WTC11 (cell line): Measurements from ENCODE around the gene IQGAP2. TPM values are rescaled to one million over a fixed set of nuclear protein-coding genes. Genes with fewer than 3 reads are reported as not detected.
A peak's percentile ranks its signal among the peaks of the same experiment; 100 is the strongest.

Experiments used
- ATAC-seq: fragments of 200-7000 bp; cut with Tn5 transposase; 2 replicates; pipeline ENCODE4 v1.10.0; 2021; ENCODE audit warnings: mild to moderate bottlenecking, moderate library complexity
- CTCF ChIA-PET: fragments of 300-600 bp; sonication (Branson Sonifier 250); formaldehyde crosslinking; loops from one replicate; lab custom pipeline; 2021; ENCODE audit warnings: antibody characterized with exemption; lab: Charles Lee
- POLR2A ChIA-PET: fragments of 350-600 bp; sonication (Branson Sonifier 250); formaldehyde crosslinking; loops from one replicate; lab custom pipeline; 2021; ENCODE audit warnings: antibody characterized with exemption; lab: Charles Lee
- DNase-seq: peaks from one replicate; pipeline ENCODE4 v3.0.0; 2021; ENCODE audit warnings: low spot score
- H3K27ac Mint-ChIP-seq: 2 replicates; pipeline ENCODE4 v1.8.0; 2021; ENCODE audit warnings: mixed read lengths
- H3K27me3 Mint-ChIP-seq: 2 replicates; pipeline ENCODE4 v1.8.0; 2021; ENCODE audit warnings: low read depth, mild to moderate bottlenecking, moderate library complexity, mixed read lengths
- H3K36me3 Mint-ChIP-seq: 2 replicates; pipeline ENCODE4 v1.8.0; 2021; ENCODE audit warnings: mixed read lengths
- H3K4me1 Mint-ChIP-seq: 2 replicates; pipeline ENCODE4 v1.8.0; 2022; ENCODE audit warnings: mixed read lengths
- H3K4me3 Mint-ChIP-seq: 2 replicates; pipeline ENCODE4 v1.8.0; 2021; ENCODE audit warnings: mild to moderate bottlenecking, moderate library complexity, mixed read lengths
- H3K9me3 Mint-ChIP-seq: 2 replicates; pipeline ENCODE4 v1.8.0; 2021; ENCODE audit warnings: mixed read lengths
- ARID4B ChIP-seq: sonication (generic); formaldehyde crosslinking; IDR thresholded peaks from 2 replicates; pipeline ENCODE4 v1.8.0; 2023; ENCODE audit warnings: missing genetic modification reagents, mild to moderate bottlenecking, borderline replicate concordance
- ATF1 ChIP-seq: sonication (generic); formaldehyde crosslinking; IDR thresholded peaks from 2 replicates; pipeline ENCODE4 v1.8.1; 2023; ENCODE audit warnings: mild to moderate bottlenecking, moderate library complexity, missing genetic modification reagents
- CBFB ChIP-seq: sonication (generic); formaldehyde crosslinking; IDR thresholded peaks from 2 replicates; pipeline ENCODE4 v1.8.1; 2022; ENCODE audit warnings: mild to moderate bottlenecking, low read depth, missing genetic modification reagents
- ESRRA ChIP-seq: sonication (generic); formaldehyde crosslinking; IDR thresholded peaks from 2 replicates; pipeline ENCODE4 v1.8.1; 2022; ENCODE audit warnings: mild to moderate bottlenecking, missing genetic modification reagents, borderline replicate concordance
- GTF2I ChIP-seq: fragments of 250-450 bp; sonication (Bioruptor Pico); conservative IDR thresholded peaks from 2 replicates; pipeline ENCODE4 v1.4.0; 2021; ENCODE audit warnings: mild to moderate bottlenecking
- JUN ChIP-seq: sonication (generic); formaldehyde crosslinking; IDR thresholded peaks from 2 replicates; pipeline ENCODE4 v1.8.0; 2023; ENCODE audit warnings: mild to moderate bottlenecking, missing genetic modification reagents
- MYBL2 ChIP-seq: sonication (generic); formaldehyde crosslinking; IDR thresholded peaks from 2 replicates; pipeline ENCODE4 v1.8.1; 2023; ENCODE audit warnings: mild to moderate bottlenecking, moderate library complexity, missing genetic modification reagents
- NFE2L1 ChIP-seq: sonication (generic); formaldehyde crosslinking; IDR thresholded peaks from 2 replicates; pipeline ENCODE4 v1.8.1; 2023; ENCODE audit warnings: missing genetic modification reagents
- SP1 ChIP-seq: sonication (generic); formaldehyde crosslinking; conservative IDR thresholded peaks from 2 replicates; pipeline ENCODE4 v1.8.1; 2022; ENCODE audit warnings: missing genetic modification reagents
- ZBTB21 ChIP-seq: sonication (generic); formaldehyde crosslinking; IDR thresholded peaks from 2 replicates; pipeline ENCODE4 v1.8.1; 2023; ENCODE audit warnings: mild to moderate bottlenecking, missing genetic modification reagents, borderline replicate concordance
- ZNF121 ChIP-seq: sonication (generic); formaldehyde crosslinking; IDR thresholded peaks from 2 replicates; pipeline ENCODE4 v1.8.0; 2023; ENCODE audit warnings: missing genetic modification reagents
- ZNF423 ChIP-seq: fragments of 250-450 bp; sonication (Bioruptor Pico); IDR thresholded peaks from 2 replicates; pipeline ENCODE4 v2.1.2; 2022; ENCODE audit warnings: mild to moderate bottlenecking, moderate library complexity
- ZSCAN18 ChIP-seq: fragments of 250-450 bp; sonication (Bioruptor Pico); IDR thresholded peaks from 2 replicates; pipeline ENCODE4 v2.1.2; 2022; ENCODE audit warnings: mild to moderate bottlenecking, moderate library complexity
- total RNA-seq: library from RNA; stranded (reverse); gene quantifications from 3 replicates; pipeline ENCODE4 v1.2.3, GENCODE V29; 2021
- TF ChIP-seq, protein P1 (sequence below): fragments of 250-450 bp; sonication (Bioruptor Pico); IDR thresholded peaks from 2 replicates; pipeline ENCODE4 v1.9.0; 2021; ENCODE audit warnings: mild to moderate bottlenecking
- TF ChIP-seq, protein P2 (sequence below): fragments of 250-450 bp; sonication (Bioruptor Pico); IDR thresholded peaks from 2 replicates; pipeline ENCODE4 v1.9.0; 2021; ENCODE audit warnings: mild to moderate bottlenecking
- TF ChIP-seq, protein P3 (sequence below): fragments of 250-450 bp; sonication (Bioruptor Pico); IDR thresholded peaks from 2 replicates; pipeline ENCODE4 v1.9.0; 2021; ENCODE audit warnings: mild to moderate bottlenecking, borderline replicate concordance
- TF ChIP-seq, protein P4 (sequence below): sonication (generic); formaldehyde crosslinking; IDR thresholded peaks from 2 replicates; pipeline ENCODE4 v1.8.1; 2023; ENCODE audit warnings: mild to moderate bottlenecking, missing genetic modification reagents

Gene IQGAP2
- total RNA-seq, 1 experiment from 2014 or later: 70.6 TPM

DNA sequence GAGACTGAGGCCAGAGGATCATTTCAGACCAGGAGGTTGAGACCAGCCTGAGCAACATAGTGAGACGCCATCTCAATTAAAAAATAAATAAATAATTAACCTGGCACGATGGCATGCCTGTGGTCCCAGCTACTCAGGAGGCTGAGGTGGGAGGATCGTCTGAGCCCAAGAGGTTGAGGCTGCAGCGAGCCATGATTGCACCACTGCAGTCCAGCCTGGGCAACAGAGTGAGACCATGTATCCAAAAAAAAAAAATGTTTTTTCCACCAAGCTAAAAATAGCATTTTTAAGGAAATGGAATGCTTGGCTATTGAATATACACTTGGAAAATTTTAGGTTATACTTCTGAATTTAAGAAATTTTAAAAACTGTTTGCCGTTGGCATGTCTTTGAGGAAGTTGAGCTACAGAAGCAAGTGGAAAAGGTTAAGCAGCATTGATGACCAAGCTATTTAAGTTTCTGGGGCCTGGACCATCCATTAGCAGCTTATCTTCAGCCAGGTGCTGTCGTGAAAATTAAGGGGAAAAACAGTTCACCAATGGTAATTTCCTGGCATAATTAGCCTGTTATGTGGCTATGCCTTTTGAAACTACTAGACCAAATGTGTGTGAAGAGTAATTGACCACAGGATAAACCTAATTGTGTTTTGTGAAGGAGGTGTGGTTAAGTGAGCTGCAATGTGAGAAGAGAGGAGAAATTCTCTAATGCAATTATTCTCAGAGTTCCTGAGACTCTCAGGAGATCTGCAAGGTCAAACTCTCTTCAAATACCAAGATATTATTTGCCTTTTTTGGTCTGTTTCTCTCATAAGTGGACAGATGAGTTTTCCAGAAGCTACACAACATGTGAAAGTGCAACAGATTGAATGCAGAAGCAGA is 333.8 kb downstream of the IQGAP2 start:
- DNase-seq (no peak), ATAC-seq (no peak)
- CTCF ChIA-PET: interaction anchor here (2.1 kb wide), 1 partner anchor 38 kb away, joined by 6 read pairs; no protein-coding TSS in a partner anchor
- POLR2A ChIA-PET: no interaction called here
- H3K4me1 Mint-ChIP-seq: peaks cover 7% of the 10 kb centered on the region
- no peaks in the 10 kb centered on the region for H3K9me3 Mint-ChIP-seq
- no peak overlapping the region for H3K4me3 Mint-ChIP-seq
- TF ChIP-seq, protein P1, sequence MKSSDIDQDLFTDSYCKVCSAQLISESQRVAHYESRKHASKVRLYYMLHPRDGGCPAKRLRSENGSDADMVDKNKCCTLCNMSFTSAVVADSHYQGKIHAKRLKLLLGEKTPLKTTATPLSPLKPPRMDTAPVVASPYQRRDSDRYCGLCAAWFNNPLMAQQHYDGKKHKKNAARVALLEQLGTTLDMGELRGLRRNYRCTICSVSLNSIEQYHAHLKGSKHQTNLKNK (CRISPR knock-in tag): no peak
- TF ChIP-seq CBFB (CRISPR knock-in tag): no peak
- TF ChIP-seq ZNF121 (CRISPR knock-in tag): peak; percentile 65; the same call in 1 of the 2 replicates
- peaks cover 12% of the 10 kb centered on the region; the same call in 1 of the 2 replicates for H3K36me3 Mint-ChIP-seq
- no peak overlapping the region; the same call in 1 of the 2 replicates for H3K27ac Mint-ChIP-seq
- no peaks in the 10 kb centered on the region for H3K27me3 Mint-ChIP-seq

GRCh38 chr5:76737846-76738245 is 334.8 kb downstream of the IQGAP2 start:
- ATAC-seq: no peak
- ChIA-PET CTCF (interaction anchor here (2.1 kb wide), 1 partner anchor 37 kb away, joined by 6 read pairs; no protein-coding TSS in a partner anchor), POLR2A (no interaction called here)
- Mint-ChIP-seq H3K4me1 (peaks cover 7% of the 10 kb centered on the region), H3K36me3 (peaks cover 7% of the 10 kb centered on the region; the same call in 1 of the 2 replicates), H3K4me3 (no peak overlapping the region), H3K9me3 (no peaks in the 10 kb centered on the region), H3K27ac (no peak overlapping the region), H3K27me3 (no peaks in the 10 kb centered on the region)
- DNase-seq: no peak
- TF ChIP-seq, protein P2, sequence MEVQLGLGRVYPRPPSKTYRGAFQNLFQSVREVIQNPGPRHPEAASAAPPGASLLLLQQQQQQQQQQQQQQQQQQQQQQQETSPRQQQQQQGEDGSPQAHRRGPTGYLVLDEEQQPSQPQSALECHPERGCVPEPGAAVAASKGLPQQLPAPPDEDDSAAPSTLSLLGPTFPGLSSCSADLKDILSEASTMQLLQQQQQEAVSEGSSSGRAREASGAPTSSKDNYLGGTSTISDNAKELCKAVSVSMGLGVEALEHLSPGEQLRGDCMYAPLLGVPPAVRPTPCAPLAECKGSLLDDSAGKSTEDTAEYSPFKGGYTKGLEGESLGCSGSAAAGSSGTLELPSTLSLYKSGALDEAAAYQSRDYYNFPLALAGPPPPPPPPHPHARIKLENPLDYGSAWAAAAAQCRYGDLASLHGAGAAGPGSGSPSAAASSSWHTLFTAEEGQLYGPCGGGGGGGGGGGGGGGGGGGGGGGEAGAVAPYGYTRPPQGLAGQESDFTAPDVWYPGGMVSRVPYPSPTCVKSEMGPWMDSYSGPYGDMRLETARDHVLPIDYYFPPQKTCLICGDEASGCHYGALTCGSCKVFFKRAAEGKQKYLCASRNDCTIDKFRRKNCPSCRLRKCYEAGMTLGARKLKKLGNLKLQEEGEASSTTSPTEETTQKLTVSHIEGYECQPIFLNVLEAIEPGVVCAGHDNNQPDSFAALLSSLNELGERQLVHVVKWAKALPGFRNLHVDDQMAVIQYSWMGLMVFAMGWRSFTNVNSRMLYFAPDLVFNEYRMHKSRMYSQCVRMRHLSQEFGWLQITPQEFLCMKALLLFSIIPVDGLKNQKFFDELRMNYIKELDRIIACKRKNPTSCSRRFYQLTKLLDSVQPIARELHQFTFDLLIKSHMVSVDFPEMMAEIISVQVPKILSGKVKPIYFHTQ: no peak
- TF ChIP-seq ZNF423 (no peak), NFE2L1 (CRISPR knock-in tag) (no peak), ZBTB21 (CRISPR knock-in tag) (no peak), MYBL2 (CRISPR knock-in tag) (no peak), SP1 (CRISPR knock-in tag) (no peak), JUN (no peak), ATF1 (CRISPR knock-in tag) (no peak), ZSCAN18 (CRISPR knock-in tag) (no peak), ARID4B (no peak), GTF2I (CRISPR knock-in tag) (no peak), ESRRA (CRISPR knock-in tag) (no peak)
- TF ChIP-seq, protein P3, sequence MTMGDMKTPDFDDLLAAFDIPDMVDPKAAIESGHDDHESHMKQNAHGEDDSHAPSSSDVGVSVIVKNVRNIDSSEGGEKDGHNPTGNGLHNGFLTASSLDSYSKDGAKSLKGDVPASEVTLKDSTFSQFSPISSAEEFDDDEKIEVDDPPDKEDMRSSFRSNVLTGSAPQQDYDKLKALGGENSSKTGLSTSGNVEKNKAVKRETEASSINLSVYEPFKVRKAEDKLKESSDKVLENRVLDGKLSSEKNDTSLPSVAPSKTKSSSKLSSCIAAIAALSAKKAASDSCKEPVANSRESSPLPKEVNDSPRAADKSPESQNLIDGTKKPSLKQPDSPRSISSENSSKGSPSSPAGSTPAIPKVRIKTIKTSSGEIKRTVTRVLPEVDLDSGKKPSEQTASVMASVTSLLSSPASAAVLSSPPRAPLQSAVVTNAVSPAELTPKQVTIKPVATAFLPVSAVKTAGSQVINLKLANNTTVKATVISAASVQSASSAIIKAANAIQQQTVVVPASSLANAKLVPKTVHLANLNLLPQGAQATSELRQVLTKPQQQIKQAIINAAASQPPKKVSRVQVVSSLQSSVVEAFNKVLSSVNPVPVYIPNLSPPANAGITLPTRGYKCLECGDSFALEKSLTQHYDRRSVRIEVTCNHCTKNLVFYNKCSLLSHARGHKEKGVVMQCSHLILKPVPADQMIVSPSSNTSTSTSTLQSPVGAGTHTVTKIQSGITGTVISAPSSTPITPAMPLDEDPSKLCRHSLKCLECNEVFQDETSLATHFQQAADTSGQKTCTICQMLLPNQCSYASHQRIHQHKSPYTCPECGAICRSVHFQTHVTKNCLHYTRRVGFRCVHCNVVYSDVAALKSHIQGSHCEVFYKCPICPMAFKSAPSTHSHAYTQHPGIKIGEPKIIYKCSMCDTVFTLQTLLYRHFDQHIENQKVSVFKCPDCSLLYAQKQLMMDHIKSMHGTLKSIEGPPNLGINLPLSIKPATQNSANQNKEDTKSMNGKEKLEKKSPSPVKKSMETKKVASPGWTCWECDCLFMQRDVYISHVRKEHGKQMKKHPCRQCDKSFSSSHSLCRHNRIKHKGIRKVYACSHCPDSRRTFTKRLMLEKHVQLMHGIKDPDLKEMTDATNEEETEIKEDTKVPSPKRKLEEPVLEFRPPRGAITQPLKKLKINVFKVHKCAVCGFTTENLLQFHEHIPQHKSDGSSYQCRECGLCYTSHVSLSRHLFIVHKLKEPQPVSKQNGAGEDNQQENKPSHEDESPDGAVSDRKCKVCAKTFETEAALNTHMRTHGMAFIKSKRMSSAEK: no peak
- TF ChIP-seq, protein P4, sequence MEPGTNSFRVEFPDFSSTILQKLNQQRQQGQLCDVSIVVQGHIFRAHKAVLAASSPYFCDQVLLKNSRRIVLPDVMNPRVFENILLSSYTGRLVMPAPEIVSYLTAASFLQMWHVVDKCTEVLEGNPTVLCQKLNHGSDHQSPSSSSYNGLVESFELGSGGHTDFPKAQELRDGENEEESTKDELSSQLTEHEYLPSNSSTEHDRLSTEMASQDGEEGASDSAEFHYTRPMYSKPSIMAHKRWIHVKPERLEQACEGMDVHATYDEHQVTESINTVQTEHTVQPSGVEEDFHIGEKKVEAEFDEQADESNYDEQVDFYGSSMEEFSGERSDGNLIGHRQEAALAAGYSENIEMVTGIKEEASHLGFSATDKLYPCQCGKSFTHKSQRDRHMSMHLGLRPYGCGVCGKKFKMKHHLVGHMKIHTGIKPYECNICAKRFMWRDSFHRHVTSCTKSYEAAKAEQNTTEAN (CRISPR knock-in tag): no peak
